ENCODE data around the gene SFT2D1. TPM values are rescaled to one million over a fixed set of nuclear protein-coding genes. Genes with fewer than 3 reads are reported as not detected.

The SFT2D1 gene
- 36.6 to 44.9 TPM (median 42.3 TPM) in 5 replicates for total RNA-seq (2022; extraction: Qiagen RNA extraction)

DNA sequence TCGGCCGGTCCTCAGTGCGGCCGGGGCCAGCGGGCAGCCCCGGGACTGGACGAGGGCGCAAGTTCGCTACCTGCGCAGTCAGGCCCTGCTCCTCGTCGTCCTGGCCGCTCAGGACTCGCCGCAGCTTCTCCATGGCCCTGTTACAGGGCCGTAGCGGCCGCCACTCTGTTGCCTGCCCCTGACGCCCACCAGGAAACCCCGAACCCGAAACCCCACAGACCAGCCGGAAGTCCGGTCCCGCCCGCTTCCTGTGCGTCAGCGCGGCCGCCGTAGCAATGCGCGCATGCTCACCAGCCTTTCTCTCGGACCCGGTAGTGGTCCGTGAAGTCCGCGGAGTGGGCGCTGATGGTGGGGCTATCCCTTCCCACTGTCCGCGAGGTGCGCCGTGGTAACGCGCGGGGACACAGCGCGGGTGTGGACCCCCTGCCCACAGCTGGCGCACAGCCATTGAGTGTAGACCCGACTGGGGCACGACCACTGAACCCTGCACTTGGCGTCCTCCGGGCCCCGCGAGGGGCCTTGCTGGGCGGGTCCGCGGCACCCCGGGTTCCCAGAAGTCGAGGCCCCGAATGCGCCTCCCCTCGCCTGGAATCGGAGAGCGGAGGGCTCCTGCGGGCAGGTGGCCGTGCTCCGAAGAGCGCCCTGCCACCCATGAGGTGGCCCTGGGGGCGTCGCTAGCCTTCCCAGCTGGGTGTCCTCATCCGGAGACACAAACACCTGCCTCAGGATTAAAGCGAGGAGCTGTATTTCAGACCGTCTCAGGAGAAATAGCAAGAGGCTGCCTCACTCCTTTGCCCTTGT is at the start of gene SFT2D1:
Gene SFT2D1 (minus strand): TSS at position 197 of the 801 bp plus-strand sequence. CDS start 64 bp downstream, at position 133.

DNA sequence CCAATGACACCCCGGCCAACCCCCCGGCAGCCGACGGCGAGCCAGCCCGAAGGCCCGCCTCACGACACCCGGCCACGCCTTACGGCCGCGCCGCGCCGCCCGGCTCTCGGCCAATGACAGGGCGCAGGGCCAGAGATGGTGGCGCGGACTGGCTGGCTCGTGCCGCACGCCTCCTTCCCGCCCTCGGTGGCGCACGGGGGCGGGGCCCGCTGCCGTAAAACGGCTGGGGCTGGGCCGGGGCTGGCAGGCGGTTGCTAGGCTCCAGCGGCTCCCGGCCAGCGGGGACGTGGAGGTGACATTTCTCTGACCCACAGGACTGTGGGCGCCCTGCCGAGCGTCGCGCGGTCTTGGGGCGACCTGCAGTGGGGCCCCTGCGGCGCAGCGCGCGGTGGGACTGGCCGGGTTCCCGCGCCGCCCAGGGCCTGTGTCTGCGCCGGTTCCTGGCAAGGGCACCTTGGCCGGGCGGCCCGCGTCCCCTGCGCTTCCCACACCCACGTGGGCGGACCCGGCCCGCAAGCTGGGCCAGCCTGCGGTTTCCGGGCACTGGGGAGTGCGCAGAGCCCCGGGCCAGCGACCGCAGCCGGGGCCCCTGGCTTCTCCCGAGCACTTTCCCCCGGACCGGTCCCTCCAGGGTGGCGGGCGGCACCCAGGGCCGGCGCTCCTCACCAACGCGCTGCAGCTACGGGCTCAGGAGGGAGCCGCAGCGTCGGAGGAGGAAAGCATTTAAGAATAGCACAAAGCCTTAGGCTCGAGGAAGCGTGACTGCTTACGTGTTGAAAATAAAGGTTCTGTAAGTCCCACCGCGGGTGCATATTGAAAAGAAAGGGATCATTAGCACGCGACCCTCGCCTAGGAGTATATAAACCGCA is 40.8 kb upstream of the SFT2D1 start, which contains the start of gene MPC1:
Gene MPC1 (minus strand): TSS at position 8 of the 869 bp plus-strand sequence. CDS start 64 bp downstream, outside the sequence.

DNA sequence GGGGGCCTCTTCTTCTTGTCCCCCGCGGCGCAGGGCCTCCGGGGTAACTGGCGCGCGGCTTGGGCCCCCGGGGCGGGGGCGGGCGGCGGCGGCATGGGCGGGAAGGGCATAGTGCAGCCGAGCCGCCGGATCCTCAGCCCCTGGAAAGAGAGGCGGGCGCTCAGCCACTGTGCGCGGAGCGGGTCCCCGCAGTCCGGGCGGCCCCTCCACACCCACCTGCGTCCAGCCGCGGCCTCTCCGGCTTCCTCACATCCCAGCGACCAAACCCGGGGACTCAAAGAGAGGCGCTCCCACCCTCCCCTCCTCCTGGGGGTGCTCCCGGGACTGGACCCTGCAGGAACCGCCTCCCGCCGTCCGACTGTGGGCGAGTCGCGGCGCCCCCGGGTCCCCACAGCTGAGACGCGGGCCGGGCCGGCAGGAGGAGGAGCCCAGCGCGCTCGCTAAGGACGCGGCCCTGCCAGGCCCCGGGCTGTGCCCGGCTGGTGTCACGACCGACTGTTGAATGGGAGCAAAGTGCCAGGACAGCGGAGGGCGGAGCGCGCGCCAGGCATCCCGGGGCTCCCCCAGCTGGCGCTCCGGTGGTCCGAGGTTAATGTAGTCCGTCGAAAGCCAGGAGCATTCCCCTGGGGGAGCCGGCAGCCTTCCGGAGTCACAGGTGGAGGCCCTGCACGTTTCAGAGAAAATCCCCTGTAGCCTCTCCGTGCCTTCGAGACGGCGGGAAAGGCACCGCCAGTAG is 34.1 kb downstream of the SFT2D1 start, which contains the start of gene PRR18:
Gene PRR18 (minus strand): TSS at position 360 of the 736 bp plus-strand sequence. CDS start 250 bp downstream, at position 110.

Other genes with a start within 250 kb of the SFT2D1 start
- gene TBXT, start 174.7 kb downstream of the SFT2D1 start, total RNA-seq (2022; extraction: Qiagen RNA extraction): not detected in 5 replicates
- gene PRR18, start 34.2 kb downstream of the SFT2D1 start, total RNA-seq (2022; extraction: Qiagen RNA extraction): 0.08 to 0.22 TPM (median 0.09 TPM) in 5 replicates
- gene MPC1, start 40.4 kb upstream of the SFT2D1 start, total RNA-seq (2022; extraction: Qiagen RNA extraction): 4.1 to 5.3 TPM (median 4.5 TPM) in 5 replicates
- 0.13 to 0.20 TPM (median 0.16 TPM) in 4 of 5 replicates, not detected in the other for gene RAMACL, start 244.1 kb upstream of the SFT2D1 start, total RNA-seq (2022; extraction: Qiagen RNA extraction)